Neural progenitor cell (in vitro differentiated cells): ENCODE data around the gene MMADHC. TPM values are rescaled to one million over a fixed set of nuclear protein-coding genes. Genes with fewer than 3 reads are reported as not detected.

ENCODE experiments used
- DNase-seq: peaks from one replicate; pipeline ENCODE4 v3.0.0-alpha.2; 2016; ENCODE audit warnings: low spot score
- H2AFZ ChIP-seq: fragments of 200-600 bp; sonication (generic); replicated peaks from 2 replicates; pipeline ENCODE4 v1.6.1; 2016; ENCODE audit warnings: antibody characterized with exemption
- H3F3A ChIP-seq: fragments of 200-600 bp; sonication (generic); 2 replicates; pipeline ENCODE4 v1.6.1; 2016; ENCODE audit warnings: antibody characterized with exemption, low read depth
- H3K27ac ChIP-seq: fragments of 200-600 bp; sonication (generic); 2 replicates; pipeline ENCODE4 v1.5.1; 2016; ENCODE audit warnings: mild to moderate bottlenecking
- H3K27me3 ChIP-seq: fragments of 200-600 bp; sonication (generic); 2 replicates; pipeline ENCODE4 v1.6.1; 2016; ENCODE audit warnings: mild to moderate bottlenecking, moderate library complexity
- H3K36me3 ChIP-seq: fragments of 200-600 bp; sonication (generic); 2 replicates; pipeline ENCODE4 v1.5.1; 2016
- H3K4me1 ChIP-seq: fragments of 200-600 bp; sonication (generic); 2 replicates; pipeline ENCODE4 v1.6.1; 2016; ENCODE audit warnings: mixed run types
- H3K4me2 ChIP-seq: fragments of 200-600 bp; sonication (generic); 2 replicates; pipeline ENCODE4 v1.6.1; 2016
- H3K4me3 ChIP-seq: fragments of 200-600 bp; sonication (generic); 2 replicates; pipeline ENCODE4 v1.5.1; 2016
- H3K79me2 ChIP-seq: fragments of 200-600 bp; sonication (generic); 2 replicates; pipeline ENCODE4 v1.6.1; 2016; ENCODE audit warnings: low read depth
- H3K9ac ChIP-seq: fragments of 200-600 bp; sonication (generic); 2 replicates; pipeline ENCODE4 v1.6.1; 2016
- H3K9me3 ChIP-seq: fragments of 200-600 bp; sonication (generic); 2 replicates; pipeline ENCODE4 v1.5.1; 2016; ENCODE audit warnings: low read depth
- H4K20me1 ChIP-seq: fragments of 200-600 bp; sonication (generic); 2 replicates; pipeline ENCODE4 v1.6.1; 2016; ENCODE audit warnings: low read depth
- H3K27ac Mint-ChIP-seq: 3 replicates; pipeline ENCODE4 v1.8.0; 2021; ENCODE audit warnings: mixed read lengths
- H3K27me3 Mint-ChIP-seq: 2 replicates; pipeline ENCODE4 v1.8.0; 2022; ENCODE audit warnings: low read depth, mild to moderate bottlenecking, inconsistent platforms, moderate library complexity, mixed read lengths; ENCODE audit not compliant: insufficient read depth
- H3K36me3 Mint-ChIP-seq: 3 replicates; pipeline ENCODE4 v1.8.0; 2021; ENCODE audit warnings: mixed read lengths
- H3K4me1 Mint-ChIP-seq: 3 replicates; pipeline ENCODE4 v1.8.0; 2021; ENCODE audit warnings: mixed read lengths
- H3K4me3 Mint-ChIP-seq: 3 replicates; pipeline ENCODE4 v1.8.0; 2021; ENCODE audit warnings: mild to moderate bottlenecking, moderate library complexity, mixed read lengths
- H3K9me3 Mint-ChIP-seq: 3 replicates; pipeline ENCODE4 v1.8.0; 2020; ENCODE audit warnings: mixed read lengths
- EZH2 ChIP-seq: fragments of 200-600 bp; sonication (generic); IDR thresholded peaks from 2 replicates; pipeline ENCODE4 v1.6.1; 2017; ENCODE audit warnings: antibody characterized with exemption, mild to moderate bottlenecking, moderate library complexity
- EZH2phosphoT487 ChIP-seq: fragments of 200-600 bp; sonication (generic); IDR thresholded peaks from 2 replicates; pipeline ENCODE4 v1.6.1; 2017; ENCODE audit warnings: antibody characterized with exemption
- total RNA-seq: library from RNA; depleted of rRNA; stranded (reverse); fragments of >200 nt; gene quantifications from 2 replicates; pipeline ENCODE4 v1.2.3, GENCODE V29; 2015; ENCODE audit warnings: low replicate concordance
- TF ChIP-seq, protein P1 (sequence below): fragments of 200-600 bp; sonication (generic); IDR thresholded peaks from 2 replicates; pipeline ENCODE4 v1.5.1; 2017; ENCODE audit warnings: antibody characterized with exemption, mild to moderate bottlenecking

The MMADHC gene
- total RNA-seq, 1 donor from 2014 or later, result 178 TPM

DNA sequence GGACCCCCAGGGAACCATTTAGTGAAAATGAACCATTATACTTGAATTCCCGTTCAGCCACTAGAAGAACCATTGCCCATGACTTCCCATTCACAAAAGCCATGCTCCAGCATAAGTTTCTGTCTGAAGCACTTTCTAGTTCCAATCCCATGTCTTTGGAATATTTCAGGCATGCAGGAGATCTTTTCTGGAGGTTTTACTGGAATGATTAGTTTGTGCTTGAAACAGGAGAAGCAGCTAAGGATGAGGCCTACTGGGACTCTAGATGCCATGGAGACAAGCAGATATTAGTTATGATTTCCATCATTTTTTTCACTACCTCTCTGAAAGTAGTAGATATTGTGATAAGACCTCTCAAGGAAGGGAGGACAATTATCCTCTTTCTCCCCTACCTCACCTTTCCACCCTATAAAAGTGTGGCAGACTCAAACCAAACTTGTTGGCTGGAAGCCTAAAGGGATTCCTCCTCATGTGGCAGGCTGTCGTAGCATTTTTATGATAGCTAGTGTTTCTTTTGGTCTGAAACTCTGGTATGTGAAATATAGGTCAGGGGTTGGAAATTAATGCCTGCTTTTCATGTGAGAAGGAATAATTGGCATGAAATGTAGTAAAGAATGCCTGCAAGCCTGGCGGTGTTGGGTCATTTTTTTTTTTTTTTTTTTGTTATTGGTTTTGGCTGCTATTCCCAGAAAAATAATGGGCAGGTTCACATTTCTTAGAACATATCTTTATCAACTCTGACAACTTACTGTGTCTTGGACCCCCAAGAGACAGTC, 29.3 kb upstream of the MMADHC start:
- no peaks in the 10 kb centered on the region for H4K20me1 ChIP-seq
- H3K79me2 ChIP-seq, result no peaks in the 10 kb centered on the region
- H2AFZ ChIP-seq, result no peak overlapping the region
- H3K4me3 Mint-ChIP-seq, result no peak overlapping the region
- H3K9me3 ChIP-seq, result no peaks in the 10 kb centered on the region
- no peaks in the 10 kb centered on the region for H3F3A ChIP-seq
- H3K4me2 ChIP-seq, result no peak overlapping the region
- no peak overlapping the region for H3K27ac Mint-ChIP-seq
- H3K27me3 Mint-ChIP-seq, result peaks cover 3% of the 10 kb centered on the region
- peaks cover 4% of the 10 kb centered on the region for H3K4me1 Mint-ChIP-seq
- H3K27ac ChIP-seq, result no peak overlapping the region
- no peaks in the 10 kb centered on the region for H3K4me1 ChIP-seq
- DNase-seq, result no peak
- H3K9ac ChIP-seq, result no peak overlapping the region
- H3K36me3 ChIP-seq, result no peaks in the 10 kb centered on the region
- H3K27me3 ChIP-seq, result no peaks in the 10 kb centered on the region
- no peaks in the 10 kb centered on the region for H3K36me3 Mint-ChIP-seq
- H3K9me3 Mint-ChIP-seq, result no peaks in the 10 kb centered on the region
- no peak for TF ChIP-seq EZH2
- TF ChIP-seq, protein P1, sequence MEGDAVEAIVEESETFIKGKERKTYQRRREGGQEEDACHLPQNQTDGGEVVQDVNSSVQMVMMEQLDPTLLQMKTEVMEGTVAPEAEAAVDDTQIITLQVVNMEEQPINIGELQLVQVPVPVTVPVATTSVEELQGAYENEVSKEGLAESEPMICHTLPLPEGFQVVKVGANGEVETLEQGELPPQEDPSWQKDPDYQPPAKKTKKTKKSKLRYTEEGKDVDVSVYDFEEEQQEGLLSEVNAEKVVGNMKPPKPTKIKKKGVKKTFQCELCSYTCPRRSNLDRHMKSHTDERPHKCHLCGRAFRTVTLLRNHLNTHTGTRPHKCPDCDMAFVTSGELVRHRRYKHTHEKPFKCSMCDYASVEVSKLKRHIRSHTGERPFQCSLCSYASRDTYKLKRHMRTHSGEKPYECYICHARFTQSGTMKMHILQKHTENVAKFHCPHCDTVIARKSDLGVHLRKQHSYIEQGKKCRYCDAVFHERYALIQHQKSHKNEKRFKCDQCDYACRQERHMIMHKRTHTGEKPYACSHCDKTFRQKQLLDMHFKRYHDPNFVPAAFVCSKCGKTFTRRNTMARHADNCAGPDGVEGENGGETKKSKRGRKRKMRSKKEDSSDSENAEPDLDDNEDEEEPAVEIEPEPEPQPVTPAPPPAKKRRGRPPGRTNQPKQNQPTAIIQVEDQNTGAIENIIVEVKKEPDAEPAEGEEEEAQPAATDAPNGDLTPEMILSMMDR, result no peak
- no peak for TF ChIP-seq EZH2phosphoT487
- no peak overlapping the region for H3K4me3 ChIP-seq

DNA sequence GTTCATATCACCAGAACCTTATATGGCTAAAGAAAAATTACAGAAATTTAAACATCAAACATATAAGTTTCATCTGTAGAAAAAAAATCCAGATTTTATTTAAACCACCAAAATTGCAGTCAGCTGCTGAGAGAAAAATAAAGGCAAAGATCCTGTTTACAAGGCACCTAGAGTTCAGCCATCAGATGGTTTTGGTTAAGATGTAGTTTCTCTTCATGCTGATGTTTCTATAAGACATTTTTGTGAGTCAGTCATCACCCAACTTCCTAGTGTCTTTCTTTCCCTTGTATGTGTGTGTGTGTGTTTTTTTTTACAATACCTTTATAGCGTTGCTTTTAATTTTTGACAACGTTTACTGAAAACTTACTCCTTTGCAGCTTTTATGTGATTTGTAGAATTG, 26.1 kb upstream of the MMADHC start:
- DNase-seq, result no peak
- H3F3A ChIP-seq, result no peaks in the 10 kb centered on the region
- H3K27ac ChIP-seq, result no peak overlapping the region
- H3K4me3 ChIP-seq, result no peak overlapping the region
- H3K4me2 ChIP-seq, result no peak overlapping the region
- H3K4me1 Mint-ChIP-seq, result peaks cover 7% of the 10 kb centered on the region
- no peaks in the 10 kb centered on the region for H3K36me3 ChIP-seq
- H3K27ac Mint-ChIP-seq, result no peak overlapping the region
- no peak overlapping the region for H3K4me3 Mint-ChIP-seq
- no peaks in the 10 kb centered on the region for H3K9me3 ChIP-seq
- H3K9ac ChIP-seq, result no peak overlapping the region
- no peaks in the 10 kb centered on the region for H3K4me1 ChIP-seq
- TF ChIP-seq EZH2phosphoT487 (no peak), EZH2 (no peak)
- TF ChIP-seq, protein P1, result no peak
- H3K79me2 ChIP-seq, result no peaks in the 10 kb centered on the region
- no peak overlapping the region for H2AFZ ChIP-seq
- H3K36me3 Mint-ChIP-seq, result no peaks in the 10 kb centered on the region
- no peaks in the 10 kb centered on the region for H4K20me1 ChIP-seq
- H3K27me3 Mint-ChIP-seq, result peaks cover 3% of the 10 kb centered on the region
- H3K9me3 Mint-ChIP-seq, result peaks cover 3% of the 10 kb centered on the region
- no peaks in the 10 kb centered on the region for H3K27me3 ChIP-seq

DNA sequence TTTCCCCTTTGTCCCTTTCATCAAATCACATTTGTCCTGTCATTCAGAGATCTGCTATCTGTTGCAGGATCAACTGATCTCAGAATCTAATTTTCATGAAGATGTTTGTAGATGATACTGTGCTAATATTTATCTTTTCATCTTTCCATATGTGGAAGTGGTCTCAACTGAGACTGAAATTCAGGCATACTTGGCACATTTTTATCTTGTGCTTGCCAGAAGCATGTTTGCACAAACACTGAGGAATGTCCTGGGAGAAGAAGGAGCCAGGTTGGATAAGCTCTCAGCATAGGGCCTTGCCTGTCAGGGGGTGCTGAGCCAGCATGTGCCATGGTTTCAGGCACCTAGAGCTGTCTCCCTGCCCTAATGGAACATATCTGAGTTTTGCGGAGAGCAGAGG, 24.5 kb upstream of the MMADHC start:
- no peak for DNase-seq
- Mint-ChIP-seq H3K27me3 (peaks cover 3% of the 10 kb centered on the region), H3K9me3 (peaks cover 3% of the 10 kb centered on the region), H3K36me3 (no peaks in the 10 kb centered on the region), H3K4me3 (no peak overlapping the region), H3K27ac (no peak overlapping the region), H3K4me1 (peaks cover 7% of the 10 kb centered on the region)
- no peak overlapping the region for H3K4me3 ChIP-seq
- no peaks in the 10 kb centered on the region for H3F3A ChIP-seq
- TF ChIP-seq EZH2phosphoT487, result no peak
- no peak for TF ChIP-seq EZH2
- TF ChIP-seq, protein P1, result no peak
- H3K27ac ChIP-seq, result no peak overlapping the region
- H2AFZ ChIP-seq, result no peak overlapping the region
- no peaks in the 10 kb centered on the region for H4K20me1 ChIP-seq
- no peaks in the 10 kb centered on the region for H3K4me1 ChIP-seq
- H3K27me3 ChIP-seq, result no peaks in the 10 kb centered on the region
- no peaks in the 10 kb centered on the region for H3K36me3 ChIP-seq
- H3K9ac ChIP-seq, result no peak overlapping the region
- H3K4me2 ChIP-seq, result no peak overlapping the region
- H3K9me3 ChIP-seq, result no peaks in the 10 kb centered on the region
- H3K79me2 ChIP-seq, result no peaks in the 10 kb centered on the region
